H1 (cell line): Measurements from ENCODE around the gene FLRT1. TPM values are rescaled to one million over a fixed set of nuclear protein-coding genes. Genes with fewer than 3 reads are reported as not detected.

Experiments used
- CTCF ChIA-PET: fragments of 300-600 bp; sonication (Branson Sonifier 250); formaldehyde crosslinking; loops from one replicate; lab custom pipeline; 2021; ENCODE audit not compliant: partially characterized antibody; lab: Charles Lee
- POLR2A ChIA-PET: fragments of 300-600 bp; sonication (Branson Sonifier 250); formaldehyde crosslinking; loops from one replicate; lab custom pipeline; 2021; ENCODE audit warnings: inconsistent platforms; ENCODE audit not compliant: partially characterized antibody; lab: Charles Lee
- DNase-seq, 2 experiments: peaks; one replicate each; pipeline versions ENCODE4 v3.0.0 to v3.0.0-alpha.2; 2010 to 2022; ENCODE audit warnings: low spot score in 2 of 2, low read depth in 1 of 2, mixed read lengths in 1 of 2
- FAIRE-seq: peaks from 2 replicates; lab custom pipeline; 2011; peaks lifted over from hg19 to GRCh38; lab: Jason Lieb, UNC
- H2AFZ ChIP-seq: 2 replicates; pipeline ENCODE4 v1.8.1; 2012; ENCODE audit warnings: low read length, inconsistent platforms
- H2AK5ac ChIP-seq: 2 replicates; pipeline ENCODE4 v1.6.1; 2013; ENCODE audit warnings: low read depth, low read length
- H2BK120ac ChIP-seq: replicated peaks from 2 replicates; pipeline ENCODE3; 2013; ENCODE audit warnings: low read depth, low read length, inconsistent platforms
- H2BK12ac ChIP-seq: 2 replicates; pipeline ENCODE4 v1.6.1; 2013; ENCODE audit warnings: low read depth, low read length
- H2BK15ac ChIP-seq: 2 replicates; pipeline ENCODE4 v1.6.1; 2013; ENCODE audit warnings: low read length
- H2BK20ac ChIP-seq: 2 replicates; pipeline ENCODE4 v1.6.1; 2013; ENCODE audit warnings: low read length
- H2BK5ac ChIP-seq: 2 replicates; pipeline ENCODE4 v1.6.1; 2013; ENCODE audit warnings: low read depth, low read length
- H3K14ac ChIP-seq: 2 replicates; pipeline ENCODE4 v1.6.1; 2013; ENCODE audit warnings: inconsistent platforms; ENCODE audit not compliant: insufficient read length
- H3K18ac ChIP-seq: 2 replicates; pipeline ENCODE4 v1.6.1; 2013; ENCODE audit warnings: low read length; ENCODE audit errors: extremely low read depth
- H3K23ac ChIP-seq: 2 replicates; pipeline ENCODE4 v1.6.1; 2013; ENCODE audit warnings: inconsistent platforms; ENCODE audit not compliant: insufficient read length
- H3K23me2 ChIP-seq: 2 replicates; pipeline ENCODE4 v1.6.1; 2013; ENCODE audit warnings: low read depth, low read length
- H3K27ac ChIP-seq: 2 replicates; pipeline ENCODE4 v1.6.1; 2011; ENCODE audit warnings: low read depth, low read length, inconsistent platforms
- H3K27me3 ChIP-seq, 4 experiments: replicated peaks in 1 of 4; 1 replicate in 1 of 4; 2 replicates in 3 of 4; pipeline versions ENCODE4 v1.6.1 to v1.8.1; 2011 to 2013; ENCODE audit warnings: low read length in 3 of 4, mild to moderate bottlenecking in 3 of 4, inconsistent platforms in 2 of 4, mixed read lengths in 2 of 4, moderate library complexity in 1 of 4; ENCODE audit not compliant: control insufficient read depth in 3 of 4, insufficient read depth in 3 of 4; ENCODE audit errors: extremely low read depth in 1 of 4
- H3K36me3 ChIP-seq, 4 experiments: 2 replicates each; pipeline versions ENCODE4 v1.6.1 to v1.8.1; 2011 to 2013; ENCODE audit warnings: mild to moderate bottlenecking in 4 of 4, low read length in 3 of 4, moderate library complexity in 2 of 4, control low read depth in 1 of 4, inconsistent platforms in 1 of 4; ENCODE audit not compliant: insufficient read depth in 4 of 4, control insufficient read depth in 2 of 4
- H3K4ac ChIP-seq: replicated peaks from 2 replicates; pipeline ENCODE3; 2013; ENCODE audit warnings: low read length, low read depth, mixed read lengths, inconsistent platforms; ENCODE audit not compliant: insufficient read length
- H3K4me1 ChIP-seq, 4 experiments: replicated peaks in 1 of 4; 1 replicate in 1 of 4; 2 replicates in 3 of 4; pipeline versions ENCODE4 v1.6.1 to v1.8.1; 2011 to 2013; ENCODE audit warnings: low read length in 3 of 4, inconsistent platforms in 2 of 4, mixed read lengths in 1 of 4; ENCODE audit not compliant: insufficient read depth in 4 of 4, control insufficient read depth in 3 of 4
- H3K4me2 ChIP-seq, 2 experiments: 2 replicates each; pipeline versions ENCODE4 v1.6.1 to v1.8.1; 2011 to 2013; ENCODE audit warnings: low read depth in 2 of 2, low read length in 2 of 2, control low read depth in 1 of 2, inconsistent platforms in 1 of 2, mild to moderate bottlenecking in 1 of 2; ENCODE audit not compliant: insufficient read depth in 1 of 2
- H3K4me3 ChIP-seq, 4 experiments: fragments of 200-600, 300-600 bp in 1 of 4; sonication (generic), shearing (Covaris generic), sonication (Bioruptor Twin) in 1 of 4; 2 replicates each; pipeline versions ENCODE4 v1.5.1 to v1.8.1; 2011 to 2016; ENCODE audit warnings: low read length in 4 of 4, low read depth in 3 of 4, control low read depth in 2 of 4, inconsistent platforms in 2 of 4, mild to moderate bottlenecking in 2 of 4, mixed read lengths in 1 of 4, moderate library complexity in 1 of 4; ENCODE audit not compliant: insufficient read depth in 2 of 4; ENCODE audit errors: extremely low read depth in 1 of 4
- H3K56ac ChIP-seq: replicated peaks from 2 replicates; pipeline ENCODE3; 2013; ENCODE audit warnings: low read depth, mild to moderate bottlenecking, mixed read lengths, low read length, inconsistent platforms; ENCODE audit not compliant: insufficient read length
- H3K79me1 ChIP-seq: 2 replicates; pipeline ENCODE4 v1.6.1; 2013; ENCODE audit warnings: low read depth, low read length, control low read depth
- H3K79me2 ChIP-seq, 2 experiments: 2 replicates each; pipeline versions ENCODE4 v1.6.1 to v1.8.1; 2012 to 2013; ENCODE audit warnings: low read length in 2 of 2, mild to moderate bottlenecking in 2 of 2, inconsistent platforms in 1 of 2; ENCODE audit not compliant: insufficient read depth in 2 of 2, control insufficient read depth in 1 of 2
- H3K9ac ChIP-seq, 4 experiments: replicated peaks in 1 of 4; 1 replicate in 1 of 4; 2 replicates in 3 of 4; pipeline versions ENCODE4 v1.6.1 to v1.8.1; 2011 to 2013; ENCODE audit warnings: low read depth in 3 of 4, low read length in 3 of 4, control low read depth in 2 of 4, mild to moderate bottlenecking in 2 of 4, moderate library complexity in 2 of 4, inconsistent platforms in 1 of 4; ENCODE audit errors: extremely low read depth in 1 of 4
- H3K9me3 ChIP-seq, 2 experiments: 2 replicates each; pipeline versions ENCODE4 v1.6.1 to v1.8.1; 2012 to 2013; ENCODE audit warnings: mild to moderate bottlenecking in 2 of 2, moderate library complexity in 2 of 2, control low read depth in 1 of 2, inconsistent platforms in 1 of 2, low read depth in 1 of 2, low read length in 1 of 2, mixed read lengths in 1 of 2; ENCODE audit not compliant: insufficient read depth in 2 of 2
- H4K20me1 ChIP-seq, 2 experiments: replicated peaks in 1 of 2; 2 replicates each; pipeline versions ENCODE3 to v1.8.1; 2011 to 2013; ENCODE audit warnings: inconsistent platforms in 2 of 2, low read length in 2 of 2, mild to moderate bottlenecking in 1 of 2; ENCODE audit not compliant: insufficient read depth in 2 of 2, control insufficient read depth in 1 of 2
- H4K5ac ChIP-seq: 2 replicates; pipeline ENCODE4 v1.6.1; 2013; ENCODE audit warnings: low read length, low read depth, mixed read lengths, inconsistent platforms; ENCODE audit not compliant: insufficient read length
- H4K8ac ChIP-seq: 2 replicates; pipeline ENCODE4 v1.8.0; 2013; ENCODE audit warnings: mild to moderate bottlenecking, moderate library complexity, low read length, inconsistent platforms; ENCODE audit not compliant: insufficient read depth; ENCODE audit errors: extremely low read depth
- H4K91ac ChIP-seq: replicated peaks from 2 replicates; pipeline ENCODE3; 2013; ENCODE audit warnings: low read length, mixed read lengths, inconsistent platforms; ENCODE audit not compliant: insufficient read length
- KDM4A ChIP-seq: IDR thresholded peaks from one replicate; pipeline ENCODE4 v1.7.1; 2012; ENCODE audit warnings: low read depth, mild to moderate bottlenecking, moderate library complexity, low read length, inconsistent platforms; ENCODE audit not compliant: severe bottlenecking
- NANOG ChIP-seq: IDR thresholded peaks from 2 replicates; pipeline ENCODE4 v1.6.1; 2011; ENCODE audit warnings: low read length, low read depth, mild to moderate bottlenecking, inconsistent platforms; ENCODE audit not compliant: insufficient read depth, poor library complexity, severe bottlenecking
- RNF2 ChIP-seq: fragments of 200-900, 300-1000 bp; sonication (generic); IDR thresholded peaks from 2 replicates; pipeline ENCODE4 v1.7.1; 2016; ENCODE audit warnings: borderline replicate concordance, low read depth, mild to moderate bottlenecking, antibody characterized with exemption, low read length; ENCODE audit not compliant: poor library complexity, severe bottlenecking; ENCODE audit errors: missing control alignments
- SP2 ChIP-seq: IDR thresholded peaks from 2 replicates; pipeline ENCODE4 v1.6.1; 2012; ENCODE audit warnings: mild to moderate bottlenecking, low read length, inconsistent platforms
- TAF1 ChIP-seq: IDR thresholded peaks from 2 replicates; pipeline ENCODE4 v1.6.1; 2011; ENCODE audit warnings: mild to moderate bottlenecking, low read depth, low read length
- WGBS, 2 experiments: shearing (Covaris generic) in 1 of 2; methylation state at CpG; one replicate each; pipeline versions ENCODE4 v1.1.6 to v1.1.7; 2013 to 2015; ENCODE audit warnings: low lambda C conversion rate in 2 of 2, mixed read lengths in 2 of 2, inconsistent platforms in 1 of 2, low coverage in 1 of 2, missing lambda C conversion rate in 1 of 2; ENCODE audit not compliant: insufficient replicate concordance in 2 of 2, insufficient coverage in 1 of 2, insufficient read length in 1 of 2; ENCODE audit errors: extremely low coverage in 1 of 2, missing lambda C conversion rate in 1 of 2; 5-methylcytosine and 5-hydroxymethylcytosine counted together
- polyA plus RNA-seq, 7 experiments: library from polyadenylated mRNA; depleted of rRNA in 3 of 7; stranded (reverse) in 5 of 7; unstranded in 2 of 7; fragments of >200 nt in 5 of 7; fragments of 200-250 nt in 2 of 7; gene quantifications; 1 replicate in 5 of 7; 2 replicates in 1 of 7; 4 replicates in 1 of 7; pipeline versions ENCODE4 v1.2.1 to v1.2.3, GENCODE V29; 2011 to 2013; ENCODE audit warnings: missing spikeins in 2 of 7, mixed read lengths in 2 of 7
- total RNA-seq: library from RNA; stranded (reverse); fragmentation: NEBNext Ultra II Directional; extraction: Animal tissue kit (Norgen Biotek cat#: 25700); gene quantifications from 2 replicates; pipeline ENCODE4 v1.2.1, GENCODE V29; 2021
- TF ChIP-seq, protein P1 (sequence below): IDR thresholded peaks from 2 replicates; pipeline ENCODE4 v1.6.1; 2012; ENCODE audit warnings: low read length, inconsistent platforms

Gene FLRT1
- total and polyA plus RNA-seq, 2 of the 8 experiments (the other 6 are each of a cell fraction or from before 2014, with no cell fraction given) = 0.14 to 0.28 TPM

DNA sequence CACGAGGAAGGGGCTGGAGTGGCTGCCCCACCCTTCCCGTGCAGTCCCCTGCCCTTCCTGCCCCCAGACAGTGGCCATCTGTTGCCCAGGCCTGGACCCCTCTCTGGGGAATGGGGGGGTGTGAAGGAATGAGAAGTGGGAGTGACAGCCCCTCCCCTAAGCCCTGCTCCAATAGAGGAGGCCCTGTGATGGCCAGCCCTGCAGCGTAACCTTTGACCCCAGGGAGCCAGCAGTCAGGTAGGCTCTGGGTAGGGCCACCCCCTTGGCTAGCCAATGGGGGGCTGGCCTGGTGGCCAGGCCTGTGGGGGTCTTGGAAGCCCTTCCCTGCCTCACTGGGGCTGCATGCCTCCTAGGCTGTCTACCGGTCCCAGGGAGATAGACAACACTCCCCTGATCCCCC is 6.6 kb downstream of the FLRT1 start:
- Histone ChIP-seq H3K23me2 (no peaks in the 10 kb centered on the region), H3K79me2 (no peaks in the 10 kb centered on the region), H3K36me3 (no peaks in the 10 kb centered on the region), H3K4ac (no peak overlapping the region), H2BK120ac (no peak overlapping the region), H3K27ac (no peak overlapping the region), H3K79me1 (peaks cover 2% of the 10 kb centered on the region; the same call in 1 of the 2 replicates), H3K27me3 (peaks cover 31 to 92% (median 75%) of the 10 kb centered on the region in 4 experiments), H3K9me3 (no peaks in the 10 kb centered on the region), H2BK15ac (no peak overlapping the region), H4K20me1 (peaks cover 12 to 34% of the 10 kb centered on the region in 2 experiments), H2BK20ac (no peak overlapping the region), H2AK5ac (no peak overlapping the region), H2AFZ (no peak overlapping the region), H3K56ac (no peak overlapping the region), H2BK5ac (no peak overlapping the region), H3K18ac (no peak overlapping the region), H3K4me3 (no peak overlapping the region), H3K4me2 (no peak overlapping the region), H4K91ac (no peak overlapping the region), H3K23ac (no peak overlapping the region), H3K9ac (no peak overlapping the region), H3K4me1 (peaks cover 0 to 6% (median 4%) of the 10 kb centered on the region in 4 experiments; a peak in 4 of 7 replicates), H2BK12ac (no peak overlapping the region), H4K8ac (no peak overlapping the region; the same call in 1 of the 2 replicates), H3K14ac (no peak overlapping the region), H4K5ac (no peak overlapping the region)
- FAIRE-seq (no peak), DNase-seq (no peak)
- CTCF ChIA-PET = interaction anchor here (0.6 to 21.2 kb wide), 10 partner anchors 10 to 149 kb away, joined by 3 to 291 read pairs (median 8); no protein-coding TSS in a partner anchor
- WGBS, 2 experiments = 81% methylated on average over 4 of the region's 4 CpGs; no CpG with 5 or more reads in 1 of the 2 experiments
- POLR2A ChIA-PET = no interaction called here
- TF ChIP-seq TAF1 = no peak
- TF ChIP-seq NANOG = no peak
- no peak for TF ChIP-seq KDM4A
- TF ChIP-seq, protein P1, sequence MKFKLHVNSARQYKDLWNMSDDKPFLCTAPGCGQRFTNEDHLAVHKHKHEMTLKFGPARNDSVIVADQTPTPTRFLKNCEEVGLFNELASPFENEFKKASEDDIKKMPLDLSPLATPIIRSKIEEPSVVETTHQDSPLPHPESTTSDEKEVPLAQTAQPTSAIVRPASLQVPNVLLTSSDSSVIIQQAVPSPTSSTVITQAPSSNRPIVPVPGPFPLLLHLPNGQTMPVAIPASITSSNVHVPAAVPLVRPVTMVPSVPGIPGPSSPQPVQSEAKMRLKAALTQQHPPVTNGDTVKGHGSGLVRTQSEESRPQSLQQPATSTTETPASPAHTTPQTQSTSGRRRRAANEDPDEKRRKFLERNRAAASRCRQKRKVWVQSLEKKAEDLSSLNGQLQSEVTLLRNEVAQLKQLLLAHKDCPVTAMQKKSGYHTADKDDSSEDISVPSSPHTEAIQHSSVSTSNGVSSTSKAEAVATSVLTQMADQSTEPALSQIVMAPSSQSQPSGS = no peak
- no peak for TF ChIP-seq SP2
- no peak for TF ChIP-seq RNF2
